Smooth muscle cell (in vitro differentiated cells): ENCODE measurements around the gene IQCM. TPM values are rescaled to one million over a fixed set of nuclear protein-coding genes. Genes with fewer than 3 reads are reported as not detected.

Source experiments
- DNase-seq: peaks from one replicate; lab custom pipeline; 2025; ENCODE audit not compliant: unreplicated experiment; lab: John Stamatoyannopoulos, UW
- H2AFZ ChIP-seq: fragments of 200-600 bp; sonication (generic); 2 replicates; pipeline ENCODE4 v1.6.0; 2016; ENCODE audit warnings: antibody characterized with exemption, low read depth, mild to moderate bottlenecking
- H3F3A ChIP-seq: fragments of 200-600 bp; sonication (generic); 2 replicates; pipeline ENCODE4 v1.6.0; 2017; ENCODE audit warnings: antibody characterized with exemption, low read depth
- H3K27ac ChIP-seq: fragments of 200-600 bp; sonication (generic); 2 replicates; pipeline ENCODE4 v1.5.1; 2016; ENCODE audit warnings: low read depth, mild to moderate bottlenecking
- H3K27me3 ChIP-seq: fragments of 200-600 bp; sonication (generic); 2 replicates; pipeline ENCODE4 v1.6.1; 2016; ENCODE audit warnings: low read depth, mild to moderate bottlenecking
- H3K36me3 ChIP-seq: fragments of 200-600 bp; sonication (generic); 2 replicates; pipeline ENCODE4 v1.5.1; 2016; ENCODE audit warnings: low read depth
- H3K4me1 ChIP-seq: fragments of 200-600 bp; sonication (generic); 2 replicates; pipeline ENCODE4 v1.5.1; 2016; ENCODE audit warnings: low read depth
- H3K4me2 ChIP-seq: fragments of 200-600 bp; sonication (generic); 2 replicates; pipeline ENCODE4 v1.6.0; 2016; ENCODE audit warnings: mild to moderate bottlenecking
- H3K4me3 ChIP-seq: fragments of 200-600 bp; sonication (generic); 2 replicates; pipeline ENCODE4 v1.5.1; 2016; ENCODE audit warnings: mild to moderate bottlenecking
- H3K79me2 ChIP-seq: fragments of 200-600 bp; sonication (generic); 2 replicates; pipeline ENCODE4 v1.6.0; 2016; ENCODE audit warnings: low read depth, mild to moderate bottlenecking
- H3K9ac ChIP-seq: fragments of 200-600 bp; sonication (generic); 2 replicates; pipeline ENCODE4 v1.6.0; 2016; ENCODE audit warnings: low read depth
- H3K9me3 ChIP-seq: fragments of 200-600 bp; sonication (generic); replicated peaks from 2 replicates; pipeline ENCODE4 v1.5.1; 2016; ENCODE audit warnings: low read depth
- H4K20me1 ChIP-seq: fragments of 200-600 bp; sonication (generic); 2 replicates; pipeline ENCODE4 v1.6.0; 2016; ENCODE audit warnings: low read depth
- CTCF ChIP-seq: fragments of 200-600 bp; sonication (generic); IDR thresholded peaks from 2 replicates; pipeline ENCODE4 v1.5.1; 2017; ENCODE audit warnings: borderline replicate concordance, mild to moderate bottlenecking, antibody characterized with exemption; ENCODE audit not compliant: insufficient read depth, poor library complexity, severe bottlenecking
- WGBS: methylation state at CpG from one replicate; pipeline ENCODE4 v1.1.7; 2016; ENCODE audit warnings: low lambda C conversion rate; 5-methylcytosine and 5-hydroxymethylcytosine counted together
- polyA plus RNA-seq: library from polyadenylated mRNA; unstranded; fragments of >200 nt; fragmentation: Nextera tagmentation; extraction: Ambion mirVana; gene quantifications from 2 replicates; pipeline ENCODE4 v1.2.1, GENCODE V29; 2016
- total RNA-seq: library from RNA; depleted of rRNA; stranded (reverse); fragments of >200 nt; gene quantifications from 2 replicates; pipeline ENCODE4 v1.2.3, GENCODE V29; 2014

The IQCM gene
- total and polyA plus RNA-seq, 2 experiments from 2014 or later = not detected

GRCh38 chr4:149531861-149532260 lies 283.8 kb downstream of the IQCM start:
- WGBS = 30% methylated on average over 3 of the region's 3 CpGs
- DNase-seq = no peak
- Histone ChIP-seq H3K4me2 (no peak overlapping the region), H4K20me1 (no peaks in the 10 kb centered on the region), H3K27ac (no peak overlapping the region), H3K9me3 (no peaks in the 10 kb centered on the region), H3K27me3 (no peaks in the 10 kb centered on the region), H3K9ac (no peak overlapping the region), H2AFZ (no peak overlapping the region), H3F3A (no peaks in the 10 kb centered on the region), H3K4me1 (no peaks in the 10 kb centered on the region), H3K79me2 (no peaks in the 10 kb centered on the region), H3K36me3 (no peaks in the 10 kb centered on the region), H3K4me3 (no peak overlapping the region)
- TF ChIP-seq CTCF = no peak

- H3K4me3 ChIP-seq = no peak overlapping the region
- WGBS = 81% methylated on average over 2 of the region's 2 CpGs
- H3K79me2 ChIP-seq = no peaks in the 10 kb centered on the region
- no peaks in the 10 kb centered on the region for H4K20me1 ChIP-seq
- no peaks in the 10 kb centered on the region for H3K27me3 ChIP-seq
- H3K4me2 ChIP-seq = no peak overlapping the region
- no peak overlapping the region for H3K27ac ChIP-seq
- DNase-seq = no peak
- H3F3A ChIP-seq = no peaks in the 10 kb centered on the region
- no peak for TF ChIP-seq CTCF
- H3K4me1 ChIP-seq = no peaks in the 10 kb centered on the region
- H3K9me3 ChIP-seq = no peaks in the 10 kb centered on the region
- H3K9ac ChIP-seq = no peak overlapping the region
- no peaks in the 10 kb centered on the region for H3K36me3 ChIP-seq
- H2AFZ ChIP-seq = no peak overlapping the region
Observed at GRCh38 chr4:149523039-149523438, 292.6 kb downstream of the IQCM start.

GRCh38 chr4:149521611-149522425 lies 293.8 kb downstream of the IQCM start:
- Histone ChIP-seq H3K4me2 (no peak overlapping the region), H3F3A (no peaks in the 10 kb centered on the region), H2AFZ (no peak overlapping the region), H3K9me3 (no peaks in the 10 kb centered on the region), H3K27me3 (no peaks in the 10 kb centered on the region), H3K4me1 (no peaks in the 10 kb centered on the region), H4K20me1 (no peaks in the 10 kb centered on the region), H3K9ac (no peak overlapping the region), H3K4me3 (no peak overlapping the region), H3K36me3 (no peaks in the 10 kb centered on the region), H3K79me2 (no peaks in the 10 kb centered on the region), H3K27ac (no peak overlapping the region)
- 63% methylated on average over 3 of the region's 3 CpGs for WGBS
- no peak for TF ChIP-seq CTCF
- DNase-seq = no peak

GRCh38 chr4:149518471-149518870 lies 297.2 kb downstream of the IQCM start:
- Histone ChIP-seq H3K4me3 (no peak overlapping the region), H2AFZ (no peak overlapping the region), H3K9me3 (no peaks in the 10 kb centered on the region), H4K20me1 (no peaks in the 10 kb centered on the region), H3K79me2 (no peaks in the 10 kb centered on the region), H3K27ac (no peak overlapping the region), H3F3A (no peaks in the 10 kb centered on the region), H3K36me3 (no peaks in the 10 kb centered on the region), H3K9ac (no peak overlapping the region), H3K4me1 (no peaks in the 10 kb centered on the region), H3K4me2 (no peak overlapping the region), H3K27me3 (no peaks in the 10 kb centered on the region)
- DNase-seq = no peak
- TF ChIP-seq CTCF = no peak
